ENCODE data around the gene ADAM10.

Gene ADAM10

DNA sequence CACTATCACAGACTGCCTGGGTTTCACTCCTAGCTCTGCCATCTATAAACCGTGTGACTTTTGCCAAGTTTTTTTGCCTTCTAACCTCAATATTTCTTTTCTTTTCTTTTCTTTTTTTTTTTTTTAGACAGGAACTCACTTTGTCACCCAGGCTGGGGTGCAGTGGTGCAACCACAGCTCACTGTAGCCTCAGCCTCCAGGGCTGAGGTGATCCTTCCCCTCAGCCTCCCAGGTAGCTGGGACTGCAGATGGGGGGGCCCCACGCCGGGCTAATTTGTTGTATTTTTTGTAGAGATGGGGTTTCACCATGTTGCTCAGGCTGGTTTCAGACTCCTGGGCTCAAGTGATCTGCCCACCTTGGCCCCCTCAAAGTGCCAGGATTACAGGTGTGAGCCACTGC is 3.2 kb upstream of the ADAM10 start:
- no peak for DNase-seq

DNA sequence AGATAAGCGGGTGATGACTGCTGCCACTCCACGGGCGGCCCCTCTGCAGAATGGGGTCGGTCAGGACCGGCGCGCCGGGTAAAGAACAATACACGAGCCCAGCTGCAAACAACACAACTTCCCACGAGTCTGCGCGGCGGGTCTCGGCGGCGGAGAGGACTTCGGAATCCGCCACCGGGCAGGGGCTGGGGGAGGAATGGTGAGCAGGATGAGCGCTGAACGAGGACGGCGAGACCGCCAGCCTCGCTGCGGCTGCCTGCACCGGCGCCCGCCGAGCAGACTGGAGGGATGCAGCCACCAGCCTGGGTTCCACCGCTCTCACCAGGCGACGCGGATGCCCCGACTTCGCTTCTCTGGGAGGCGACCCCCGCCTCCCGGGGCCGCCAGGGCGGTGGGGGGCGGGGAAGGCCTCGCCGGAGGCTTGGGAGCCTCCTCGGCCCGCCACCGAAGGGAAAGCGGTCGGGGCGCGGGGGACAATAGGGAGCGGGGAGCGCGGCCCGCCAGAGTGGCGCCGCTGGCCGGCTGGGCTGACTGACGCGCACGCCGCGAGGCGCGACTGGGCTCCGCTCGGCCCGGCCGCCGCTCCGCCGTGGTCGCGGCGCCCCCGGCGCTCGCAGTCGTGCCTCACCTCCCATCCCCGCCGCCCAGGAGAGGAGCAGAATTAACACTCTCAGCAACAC is 515 bp downstream of the ADAM10 start:
- peak in 2 of 4 experiments; percentile 19 to 22 for DNase-seq

- DNase-seq: peak in 1 of 4 experiments; percentile 12
Measured at GRCh38 chr15:58748040-58748851, 1.3 kb downstream of the ADAM10 start.

GRCh38 chr15:58746174-58746573 is 3.3 kb downstream of the ADAM10 start:
- DNase-seq: no peak

GRCh38 chr15:58742819-58743502 is 6.5 kb downstream of the ADAM10 start:
- no peak for DNase-seq

DNA sequence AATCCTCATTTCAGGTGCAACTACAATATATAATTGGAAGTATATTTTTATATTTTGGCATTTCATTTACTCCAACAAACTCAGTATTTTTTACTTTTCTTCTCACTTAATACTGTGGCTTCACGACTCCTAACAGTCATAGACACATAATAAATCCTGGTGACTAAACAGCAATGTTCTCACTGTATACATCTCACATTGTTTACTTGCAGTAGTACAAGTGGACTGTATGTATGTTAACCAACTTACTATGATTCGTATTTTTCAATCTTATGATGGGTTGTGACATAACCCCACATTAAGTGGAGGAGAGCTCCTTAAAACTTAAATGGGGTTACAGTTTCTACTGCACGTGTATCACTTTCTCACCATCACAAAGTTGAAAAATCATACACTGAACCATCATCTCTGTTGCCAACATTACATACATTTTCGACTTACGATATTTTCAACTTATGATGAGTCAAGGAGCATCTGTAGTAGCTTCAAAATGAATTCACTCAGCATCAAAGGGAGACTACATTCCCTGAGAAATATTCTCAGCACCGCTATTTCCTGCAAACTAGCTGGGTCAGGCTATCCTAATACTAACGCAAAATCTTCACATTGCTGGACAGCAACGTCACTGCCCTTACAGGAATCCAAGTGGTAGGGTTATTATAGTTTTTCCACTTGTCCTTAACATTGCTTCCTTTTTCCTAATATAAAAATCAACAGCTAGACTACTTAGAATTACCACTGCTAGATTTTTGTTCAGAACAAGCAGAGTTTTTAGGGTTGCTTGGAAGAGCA is 7.3 kb downstream of the ADAM10 start:
- DNase-seq: no peak

DNA sequence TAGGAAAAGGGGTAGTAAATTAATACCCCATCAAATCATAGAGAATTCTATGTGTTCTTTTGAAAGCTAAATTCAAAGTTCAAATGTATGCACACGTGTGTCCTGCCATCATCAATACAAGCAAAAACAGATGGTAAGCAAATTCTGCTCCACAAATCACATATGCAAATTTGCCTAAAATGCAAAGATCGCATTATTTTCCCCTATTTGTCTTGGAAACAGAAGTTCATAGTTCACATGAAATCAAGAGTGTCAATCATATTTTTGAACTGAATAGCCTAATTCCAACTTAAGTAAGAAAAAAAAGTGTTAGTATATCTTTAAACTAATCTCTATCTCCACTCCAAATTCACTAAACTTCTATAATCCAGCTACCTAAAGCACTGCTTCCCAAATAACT is 8.5 kb downstream of the ADAM10 start:
- no peak for DNase-seq

GRCh38 chr15:58740436-58740835 is 9.1 kb downstream of the ADAM10 start:
- DNase-seq: no peak

GRCh38 chr15:58738046-58738707 is 11.3 kb downstream of the ADAM10 start:
- no peak for DNase-seq

DNA sequence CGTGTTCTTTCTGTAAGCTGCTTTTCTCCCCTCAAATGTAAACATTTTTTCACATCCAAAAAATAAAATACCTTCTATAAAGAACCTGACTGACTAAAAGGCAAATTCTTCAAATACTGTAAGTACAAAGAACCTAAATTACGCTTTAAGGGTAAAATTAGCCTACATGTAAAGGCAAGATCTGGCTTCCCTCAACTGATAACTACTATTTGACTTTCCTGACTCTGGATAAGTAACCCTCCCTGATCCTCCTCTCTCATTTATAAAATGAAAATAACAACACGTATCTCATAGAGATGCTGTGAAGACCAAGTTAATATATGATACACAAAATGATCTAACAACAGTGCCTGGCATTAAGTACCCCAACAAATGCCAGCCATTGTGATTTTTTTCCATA is 12.2 kb downstream of the ADAM10 start:
- DNase-seq: no peak

DNA sequence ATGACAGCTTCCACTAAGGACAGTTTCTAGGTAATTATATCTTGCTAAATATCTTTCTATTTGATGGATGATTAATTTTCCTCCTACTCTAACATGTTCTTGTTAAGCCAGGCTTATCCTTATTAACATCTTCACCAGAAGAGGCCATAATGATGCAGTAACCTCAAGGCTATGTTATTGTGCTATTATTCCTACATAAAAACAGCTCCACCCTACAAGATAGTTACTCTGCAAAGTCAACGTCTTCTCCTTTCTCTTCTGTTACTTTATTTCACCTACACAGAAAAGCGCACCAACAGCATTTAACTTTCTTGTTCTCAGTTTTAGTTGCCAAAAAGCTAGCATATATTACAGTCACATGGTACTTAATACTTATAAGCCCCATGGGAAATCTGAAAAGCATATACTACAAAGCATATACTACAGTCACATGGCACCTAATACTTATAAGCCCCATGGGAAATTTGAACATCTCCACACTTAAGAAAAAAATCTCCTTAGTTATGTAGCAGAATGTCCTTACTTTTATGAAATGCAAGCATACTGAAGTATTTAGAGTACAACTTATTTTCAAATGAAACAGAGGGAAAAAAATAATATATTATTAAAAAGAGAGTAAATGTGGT is 13.4 kb downstream of the ADAM10 start:
- no peak for DNase-seq

DNA sequence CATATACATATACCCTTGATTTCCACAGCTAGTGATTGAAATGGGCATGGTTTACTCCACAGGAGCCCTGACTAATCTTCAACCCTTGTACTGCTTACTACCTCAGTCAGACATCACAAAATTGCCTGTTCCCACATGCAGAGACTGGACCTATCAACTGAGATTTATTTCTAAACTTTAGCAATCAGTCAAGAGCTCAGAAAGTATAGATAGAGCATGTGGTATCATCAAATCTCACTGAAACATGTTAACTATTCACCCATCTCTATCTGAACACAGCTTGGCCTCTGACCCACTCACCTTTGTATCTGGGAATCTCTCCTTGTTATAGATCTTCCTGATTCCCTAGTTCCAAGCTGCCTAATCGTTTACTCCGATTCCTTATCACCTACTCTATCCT is 14.6 kb downstream of the ADAM10 start:
- DNase-seq: no peak

DNA sequence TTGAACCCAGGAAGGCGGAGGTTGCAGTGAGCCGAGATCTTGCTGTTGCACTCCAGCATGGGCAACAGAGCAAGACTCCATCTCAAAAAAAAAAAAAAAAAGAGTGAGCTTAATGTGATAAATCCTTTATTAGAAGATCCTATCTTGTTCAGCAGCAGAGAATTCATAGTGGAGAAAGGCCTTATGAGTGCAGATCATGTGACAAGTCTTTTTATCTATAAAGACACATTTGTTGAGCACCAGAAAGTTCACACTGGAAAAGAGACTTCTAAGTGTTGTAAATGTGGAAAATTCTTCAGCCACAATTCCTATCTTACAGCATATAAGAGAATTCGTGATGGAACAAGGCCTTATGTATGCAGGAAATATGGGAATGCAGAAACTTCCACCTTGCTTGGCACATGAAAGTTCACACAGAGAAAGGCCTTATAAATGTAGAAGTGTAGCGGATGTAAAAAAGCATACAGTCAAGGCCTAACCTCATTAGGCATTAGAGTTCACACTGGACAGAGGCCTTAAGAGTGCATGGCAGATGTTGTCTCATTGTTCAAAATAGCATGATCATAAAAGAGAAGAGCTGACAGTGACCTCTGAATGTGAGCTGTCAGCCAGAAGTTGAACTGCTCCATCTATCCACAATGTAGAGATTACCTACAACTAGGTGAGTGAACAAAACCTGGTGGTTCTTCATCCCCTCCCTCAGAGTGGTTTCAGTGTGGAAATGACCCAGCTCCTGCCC is 16.7 kb downstream of the ADAM10 start:
- no peak for DNase-seq

DNA sequence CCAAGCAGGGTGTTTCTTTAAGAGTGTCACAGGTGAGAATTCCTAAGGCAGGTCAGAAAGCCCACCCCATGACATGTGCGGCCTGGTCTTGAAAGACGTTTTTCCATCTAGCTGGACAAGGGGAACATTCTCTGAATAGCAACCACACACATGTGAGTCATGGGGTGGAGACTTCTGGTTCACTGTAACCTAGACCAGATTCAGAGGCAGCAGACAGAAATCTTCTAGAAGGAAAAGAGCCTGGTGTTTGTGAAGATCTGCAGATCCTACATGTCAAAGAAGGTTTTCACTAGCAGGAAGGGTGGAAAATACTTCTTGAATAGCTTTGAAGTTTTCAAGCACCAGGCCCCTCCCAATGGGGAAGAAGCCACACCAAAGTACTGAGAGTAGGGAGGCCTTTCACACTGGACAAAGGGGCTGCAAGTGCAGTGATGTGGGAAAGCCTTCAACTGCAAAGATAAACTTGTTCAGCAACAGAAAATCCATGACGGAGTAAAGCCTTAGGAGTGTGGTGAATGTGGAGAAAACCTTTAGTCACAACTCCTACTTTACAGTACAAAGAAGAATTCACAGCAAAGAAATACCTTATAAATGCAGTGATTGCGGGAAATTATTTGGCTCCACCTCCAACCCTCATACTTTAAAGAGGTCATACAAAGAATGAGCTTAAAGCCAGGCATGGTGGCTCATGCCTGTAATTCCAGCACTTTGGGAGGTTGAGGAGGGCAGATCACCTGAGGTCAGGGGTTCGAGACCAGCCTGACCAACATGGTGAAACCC is 17.6 kb downstream of the ADAM10 start:
- DNase-seq: no peak

GRCh38 chr15:58726867-58727266 is 22.6 kb downstream of the ADAM10 start:
- no peak for DNase-seq

GRCh38 chr15:58724466-58724865 is 25.0 kb downstream of the ADAM10 start:
- no peak for DNase-seq

DNA sequence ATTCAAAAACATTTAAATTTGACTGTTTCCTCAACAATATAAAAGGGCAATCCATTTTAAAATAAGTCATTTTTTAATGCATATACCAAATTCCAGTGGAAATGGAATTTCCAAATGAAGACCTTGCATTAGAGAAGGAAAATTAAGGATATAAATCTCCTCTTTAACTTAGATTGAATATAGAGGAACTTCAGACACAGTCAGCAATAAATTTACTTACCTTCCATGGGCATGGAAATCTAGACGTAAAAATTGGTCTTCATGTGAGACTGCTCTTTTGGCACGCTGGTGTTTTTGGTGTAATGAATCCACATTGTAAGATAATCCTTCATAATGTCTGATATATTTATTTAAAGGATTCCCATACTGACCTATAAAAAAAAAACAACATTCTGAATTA is 32.1 kb downstream of the ADAM10 start:
- DNase-seq: no peak

GRCh38 chr15:58716027-58716426 is 33.5 kb downstream of the ADAM10 start:
- DNase-seq: no peak

GRCh38 chr15:58715266-58715917 is 34.1 kb downstream of the ADAM10 start:
- DNase-seq: no peak

DNA sequence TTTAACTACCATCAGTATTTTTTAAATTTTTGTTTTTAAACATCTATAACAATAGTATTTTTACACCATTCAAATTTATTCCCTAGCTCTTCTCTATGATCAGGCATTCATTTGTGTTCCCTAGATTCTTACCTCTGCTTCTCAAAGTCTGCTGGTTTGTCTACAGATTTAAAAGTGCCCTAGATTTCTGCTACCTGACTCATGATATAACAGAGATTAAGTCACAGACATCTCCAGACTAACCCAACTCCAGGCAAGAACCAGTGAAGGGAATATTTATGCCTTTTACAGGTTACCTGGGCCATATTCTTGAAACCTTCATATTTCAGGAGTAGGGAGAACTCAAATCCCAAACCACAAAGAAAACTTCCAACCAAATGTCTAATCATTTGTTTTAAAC is 38.8 kb downstream of the ADAM10 start:
- no peak for DNase-seq
